Osteoblast (primary cell): Measurements from ENCODE around the gene HM13. TPM values are rescaled to one million over a fixed set of nuclear protein-coding genes. Genes with fewer than 3 reads are reported as not detected.
A peak's percentile ranks its signal among the peaks of the same experiment; 100 is the strongest.

ENCODE experiments used
- DNase-seq: peaks from one replicate; pipeline ENCODE4 v3.0.0; 2011; ENCODE audit warnings: low spot score, mixed read lengths; ENCODE audit not compliant: insufficient read length; ENCODE audit errors: missing footprints
- H2AFZ ChIP-seq: 2 replicates; pipeline ENCODE4 v1.6.0; 2011; ENCODE audit warnings: mild to moderate bottlenecking, low read length
- H3K27ac ChIP-seq: 2 replicates; pipeline ENCODE4 v1.5.1; 2011; ENCODE audit warnings: mild to moderate bottlenecking, low read depth, low read length, moderate library complexity
- H3K27me3 ChIP-seq: 2 replicates; pipeline ENCODE4 v1.6.0; 2012; ENCODE audit warnings: mild to moderate bottlenecking, control low read depth, inconsistent platforms, low read length, moderate library complexity; ENCODE audit not compliant: insufficient read depth
- H3K36me3 ChIP-seq: 2 replicates; pipeline ENCODE4 v1.5.1; 2011; ENCODE audit warnings: mild to moderate bottlenecking, low read length, control low read depth, moderate library complexity; ENCODE audit not compliant: insufficient read depth
- H3K4me1 ChIP-seq: 2 replicates; pipeline ENCODE4 v1.5.1; 2011; ENCODE audit warnings: mild to moderate bottlenecking, low read length, control low read depth, moderate library complexity; ENCODE audit not compliant: insufficient read depth
- H3K4me2 ChIP-seq: 2 replicates; pipeline ENCODE4 v1.6.0; 2011; ENCODE audit warnings: mild to moderate bottlenecking, low read length; ENCODE audit not compliant: insufficient read depth
- H3K4me3 ChIP-seq: fragments of 200-600 bp; sonication (generic); 3 replicates; pipeline ENCODE4 v1.5.1; 2012; ENCODE audit warnings: mild to moderate bottlenecking, low read length, inconsistent platforms; ENCODE audit not compliant: insufficient read depth
- H3K79me2 ChIP-seq: 2 replicates; pipeline ENCODE4 v1.6.0; 2012; ENCODE audit warnings: mild to moderate bottlenecking, low read length, control low read depth, inconsistent platforms; ENCODE audit not compliant: insufficient read depth
- H3K9me3 ChIP-seq: 2 replicates; pipeline ENCODE4 v1.5.1; 2011; ENCODE audit warnings: low read depth, low read length, control low read depth
- H4K20me1 ChIP-seq: 2 replicates; pipeline ENCODE4 v1.6.0; 2012; ENCODE audit warnings: mild to moderate bottlenecking, low read length, control low read depth; ENCODE audit not compliant: insufficient read depth
- CTCF ChIP-seq: IDR thresholded peaks from 2 replicates; pipeline ENCODE4 v1.5.1; 2011; ENCODE audit warnings: mild to moderate bottlenecking, low read depth, low read length, moderate library complexity; ENCODE audit errors: extremely low read depth
- total RNA-seq: library from RNA; depleted of rRNA; stranded (reverse); fragments of >200 nt; gene quantifications from 2 replicates; pipeline ENCODE4 v1.2.3, GENCODE V29; 2012

Gene HM13
- total RNA-seq, 1 donor = 85.8 TPM

GRCh38 chr20:31581391-31581790 lies 67.1 kb downstream of the HM13 start:
- no peak for DNase-seq
- Histone ChIP-seq H2AFZ (no peak overlapping the region), H3K27me3 (no peaks in the 10 kb centered on the region), H3K4me2 (no peak overlapping the region), H3K4me1 (no peaks in the 10 kb centered on the region), H3K27ac (no peak overlapping the region), H3K4me3 (no peak overlapping the region), H3K9me3 (no peaks in the 10 kb centered on the region), H4K20me1 (no peaks in the 10 kb centered on the region), H3K79me2 (no peaks in the 10 kb centered on the region), H3K36me3 (no peaks in the 10 kb centered on the region)
- TF ChIP-seq CTCF = no peak

- Histone ChIP-seq H3K27me3 (no peaks in the 10 kb centered on the region), H3K9me3 (no peaks in the 10 kb centered on the region), H3K4me3 (peak overlapping the region; percentile 74), H2AFZ (peak overlapping the region; percentile 74), H3K79me2 (no peaks in the 10 kb centered on the region), H3K36me3 (no peaks in the 10 kb centered on the region), H3K27ac (peak overlapping the region; percentile 37), H3K4me2 (peak overlapping the region; percentile 89), H3K4me1 (peaks cover 15% of the 10 kb centered on the region), H4K20me1 (no peaks in the 10 kb centered on the region)
- peak; percentile 94 for DNase-seq
- TF ChIP-seq CTCF = no peak
These were observed 73.5 kb downstream of the HM13 start for GRCh38 chr20:31587545-31588389.

GRCh38 chr20:31590717-31591225 lies 76.5 kb downstream of the HM13 start:
- H3K36me3 ChIP-seq = no peaks in the 10 kb centered on the region
- TF ChIP-seq CTCF = no peak
- H3K9me3 ChIP-seq = no peaks in the 10 kb centered on the region
- no peak for DNase-seq
- no peaks in the 10 kb centered on the region for H4K20me1 ChIP-seq
- no peak overlapping the region for H2AFZ ChIP-seq
- H3K27ac ChIP-seq = no peak overlapping the region
- H3K4me1 ChIP-seq = peaks cover 27% of the 10 kb centered on the region
- H3K4me2 ChIP-seq = no peak overlapping the region
- H3K79me2 ChIP-seq = no peaks in the 10 kb centered on the region
- no peak overlapping the region for H3K4me3 ChIP-seq
- no peaks in the 10 kb centered on the region for H3K27me3 ChIP-seq

- peak; percentile 93 for DNase-seq
- TF ChIP-seq CTCF = no peak
- H4K20me1 ChIP-seq = no peaks in the 10 kb centered on the region
- H3K9me3 ChIP-seq = no peaks in the 10 kb centered on the region
- H3K36me3 ChIP-seq = no peaks in the 10 kb centered on the region
- H3K4me2 ChIP-seq = no peak overlapping the region
- H3K79me2 ChIP-seq = no peaks in the 10 kb centered on the region
- H3K4me3 ChIP-seq = no peak overlapping the region
- no peaks in the 10 kb centered on the region for H3K27me3 ChIP-seq
- peak overlapping the region; percentile 58 for H3K27ac ChIP-seq
- peak overlapping the region; percentile 9 for H2AFZ ChIP-seq
- peaks cover 25% of the 10 kb centered on the region for H3K4me1 ChIP-seq
These were observed 79.2 kb downstream of the HM13 start for GRCh38 chr20:31593221-31594001.
